ENCODE results near the gene GPI. TPM values are rescaled to one million over a fixed set of nuclear protein-coding genes. Genes with fewer than 3 reads are reported as not detected.

Gene GPI
- total RNA-seq, 1 experiment from 2014 or later = 201 TPM

- no TSS peak for BruUV-seq (replicated peaks)
- Mint-ChIP-seq H3K27ac (ENCODE audit: low read depth, unreplicated experiment) (no peak overlapping the region), H3K27me3 (ENCODE audit: insufficient read depth, unreplicated experiment) (no peaks in the 10 kb centered on the region), H3K4me3 (ENCODE audit: unreplicated experiment) (no peak overlapping the region), H3K36me3 (ENCODE audit: insufficient read depth, unreplicated experiment) (peaks cover 12% of the 10 kb centered on the region), H3K4me1 (ENCODE audit: insufficient read depth, unreplicated experiment) (peaks cover 37% of the 10 kb centered on the region), H3K9me3 (ENCODE audit: unreplicated experiment) (no peaks in the 10 kb centered on the region)
- DNase-seq (ENCODE audit: unreplicated experiment) = no peak
- CTCF ChIA-PET = interaction anchor here (1.0 kb wide), 1 partner anchor 17 kb away, joined by 3 read pairs; no protein-coding TSS in a partner anchor
- TF ChIP-seq CTCF (IDR thresholded peaks at IDR 0.05; ENCODE audit: unreplicated experiment) = no peak
- intact Hi-C loops (cut with micrococcal nuclease) = no loop called here
- POLR2A ChIA-PET = interaction anchor here (0.8 kb wide), 1 partner anchor 34 kb away, joined by 3 read pairs; no protein-coding TSS in a partner anchor
Measured at GRCh38 chr19:34363094-34363493, 1.9 kb upstream of the GPI start.

- H3K4me1 Mint-ChIP-seq (ENCODE audit: insufficient read depth, unreplicated experiment) = peaks cover 40% of the 10 kb centered on the region
- H3K4me3 Mint-ChIP-seq (ENCODE audit: unreplicated experiment) = no peak overlapping the region
- no TSS peak for BruUV-seq (replicated peaks)
- CTCF ChIA-PET = interaction anchor here (0.6 to 1.0 kb wide), 3 partner anchors 18 to 167 kb away, joined by 3 to 4 read pairs (median 3); no protein-coding TSS in a partner anchor
- intact Hi-C loops (cut with micrococcal nuclease) = no loop called here
- TF ChIP-seq CTCF (IDR thresholded peaks at IDR 0.05; ENCODE audit: unreplicated experiment) = no peak
- no peak for DNase-seq (ENCODE audit: unreplicated experiment)
- no peak overlapping the region for H3K27ac Mint-ChIP-seq (ENCODE audit: low read depth, unreplicated experiment)
- no peaks in the 10 kb centered on the region for H3K27me3 Mint-ChIP-seq (ENCODE audit: insufficient read depth, unreplicated experiment)
- H3K9me3 Mint-ChIP-seq (ENCODE audit: unreplicated experiment) = no peaks in the 10 kb centered on the region
- POLR2A ChIA-PET = interaction anchor here (0.6 kb wide), 1 partner anchor 131 kb away, joined by 3 read pairs; no protein-coding TSS in a partner anchor
- H3K36me3 Mint-ChIP-seq (ENCODE audit: insufficient read depth, unreplicated experiment) = peaks cover 20% of the 10 kb centered on the region
Measured at GRCh38 chr19:34363930-34364329, 1.1 kb upstream of the GPI start.

- peaks cover 39% of the 10 kb centered on the region for H3K4me1 Mint-ChIP-seq (ENCODE audit: insufficient read depth, unreplicated experiment)
- no peak for DNase-seq (ENCODE audit: unreplicated experiment)
- no peak overlapping the region for H3K27ac Mint-ChIP-seq (ENCODE audit: low read depth, unreplicated experiment)
- intact Hi-C loops (cut with micrococcal nuclease) = no loop called here
- POLR2A ChIA-PET = interaction anchor here (0.6 to 1.6 kb wide), 3 partner anchors 12 to 132 kb away, joined by 3 to 6 read pairs (median 3); partner anchors contain the start of gene UBA2
- H3K9me3 Mint-ChIP-seq (ENCODE audit: unreplicated experiment) = no peaks in the 10 kb centered on the region
- BruUV-seq (replicated peaks) = no TSS peak
- no peaks in the 10 kb centered on the region for H3K27me3 Mint-ChIP-seq (ENCODE audit: insufficient read depth, unreplicated experiment)
- peaks cover 26% of the 10 kb centered on the region for H3K36me3 Mint-ChIP-seq (ENCODE audit: insufficient read depth, unreplicated experiment)
- peak overlapping the region; percentile 99 for H3K4me3 Mint-ChIP-seq (ENCODE audit: unreplicated experiment)
- CTCF ChIA-PET = interaction anchor here (0.6 to 0.7 kb wide), 2 partner anchors 58 to 238 kb away, joined by 3 to 4 read pairs; no protein-coding TSS in a partner anchor
- TF ChIP-seq CTCF (IDR thresholded peaks at IDR 0.05; ENCODE audit: unreplicated experiment) = no peak
Measured at GRCh38 chr19:34364462-34364829, 550 bp upstream of the GPI start.

- no peak for TF ChIP-seq CTCF (IDR thresholded peaks at IDR 0.05; ENCODE audit: unreplicated experiment)
- H3K4me1 Mint-ChIP-seq (ENCODE audit: insufficient read depth, unreplicated experiment) = peaks cover 32% of the 10 kb centered on the region
- intact Hi-C loops (cut with micrococcal nuclease) = no loop called here
- DNase-seq (ENCODE audit: unreplicated experiment) = peak; percentile 47
- ChIA-PET CTCF (interaction anchor here (0.5 to 1.1 kb wide), 5 partner anchors 10 to 1421 kb away, joined by 3 to 4 read pairs (median 3); no protein-coding TSS in a partner anchor), POLR2A (interaction anchor here (0.7 to 2.1 kb wide), 10 partner anchors 9 to 100 kb away, joined by 3 to 7 read pairs (median 5); partner anchors contain the start of gene UBA2)
- peak overlapping the region; percentile 77 for H3K27ac Mint-ChIP-seq (ENCODE audit: low read depth, unreplicated experiment)
- no peaks in the 10 kb centered on the region for H3K27me3 Mint-ChIP-seq (ENCODE audit: insufficient read depth, unreplicated experiment)
- H3K36me3 Mint-ChIP-seq (ENCODE audit: insufficient read depth, unreplicated experiment) = peaks cover 35% of the 10 kb centered on the region
- H3K9me3 Mint-ChIP-seq (ENCODE audit: unreplicated experiment) = no peaks in the 10 kb centered on the region
- BruUV-seq (replicated peaks) = no TSS peak
- peak overlapping the region; percentile 99 for H3K4me3 Mint-ChIP-seq (ENCODE audit: unreplicated experiment)
Measured at GRCh38 chr19:34365463-34366401, 736 bp downstream of the GPI start.

Measured in MCF 10A (cell line).